Measurements from ENCODE around the gene DNAJC13.

GRCh38 chr3:132509506-132509905 lies 92.2 kb downstream of the DNAJC13 start:
- TF ChIP-seq, protein P1, sequence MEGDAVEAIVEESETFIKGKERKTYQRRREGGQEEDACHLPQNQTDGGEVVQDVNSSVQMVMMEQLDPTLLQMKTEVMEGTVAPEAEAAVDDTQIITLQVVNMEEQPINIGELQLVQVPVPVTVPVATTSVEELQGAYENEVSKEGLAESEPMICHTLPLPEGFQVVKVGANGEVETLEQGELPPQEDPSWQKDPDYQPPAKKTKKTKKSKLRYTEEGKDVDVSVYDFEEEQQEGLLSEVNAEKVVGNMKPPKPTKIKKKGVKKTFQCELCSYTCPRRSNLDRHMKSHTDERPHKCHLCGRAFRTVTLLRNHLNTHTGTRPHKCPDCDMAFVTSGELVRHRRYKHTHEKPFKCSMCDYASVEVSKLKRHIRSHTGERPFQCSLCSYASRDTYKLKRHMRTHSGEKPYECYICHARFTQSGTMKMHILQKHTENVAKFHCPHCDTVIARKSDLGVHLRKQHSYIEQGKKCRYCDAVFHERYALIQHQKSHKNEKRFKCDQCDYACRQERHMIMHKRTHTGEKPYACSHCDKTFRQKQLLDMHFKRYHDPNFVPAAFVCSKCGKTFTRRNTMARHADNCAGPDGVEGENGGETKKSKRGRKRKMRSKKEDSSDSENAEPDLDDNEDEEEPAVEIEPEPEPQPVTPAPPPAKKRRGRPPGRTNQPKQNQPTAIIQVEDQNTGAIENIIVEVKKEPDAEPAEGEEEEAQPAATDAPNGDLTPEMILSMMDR (IDR thresholded peaks at IDR 0.05 in 4 of 5, conservative IDR thresholded peaks at IDR 0.05 in 1 of 5): no peak
- no peak for TF ChIP-seq POLR2A (IDR thresholded peaks at IDR 0.05)

Data from gastrocnemius medialis (tissue), 4 donors.